Subcutaneous abdominal adipose tissue (tissue), 5 donors: ENCODE measurements around the gene FSTL1.

Experiments used
- H3K27ac ChIP-seq: one replicate; pipeline ENCODE4 v1.7.0; 2013; ENCODE audit warnings: low read depth, mild to moderate bottlenecking, inconsistent platforms, low read length, moderate library complexity
- H3K27me3 ChIP-seq, 5 donors: one replicate each; pipeline ENCODE4 v1.7.0; 2013; ENCODE audit warnings: low read length in 5 of 5, inconsistent platforms in 1 of 5; ENCODE audit not compliant: control insufficient read depth in 5 of 5, insufficient read depth in 4 of 5
- H3K36me3 ChIP-seq, 5 donors: one replicate each; pipeline ENCODE4 v1.7.0; 2013; ENCODE audit warnings: low read length in 5 of 5; ENCODE audit not compliant: control insufficient read depth in 5 of 5, insufficient read depth in 5 of 5
- H3K4me1 ChIP-seq, 5 donors: one replicate each; pipeline ENCODE4 v1.7.0; 2013; ENCODE audit warnings: low read length in 5 of 5, mild to moderate bottlenecking in 3 of 5, moderate library complexity in 1 of 5; ENCODE audit not compliant: control insufficient read depth in 5 of 5, insufficient read depth in 5 of 5
- H3K4me3 ChIP-seq, 5 donors: one replicate each; pipeline ENCODE4 v1.7.0; 2013; ENCODE audit warnings: low read length in 5 of 5, low read depth in 1 of 5
- H3K9ac ChIP-seq, 5 donors: one replicate each; pipeline ENCODE4 v1.7.0; 2013; ENCODE audit warnings: low read length in 5 of 5, mild to moderate bottlenecking in 4 of 5, moderate library complexity in 3 of 5
- H3K9me3 ChIP-seq, 5 donors: one replicate each; pipeline ENCODE4 v1.7.0; 2013; ENCODE audit warnings: low read length in 5 of 5; ENCODE audit not compliant: control insufficient read depth in 5 of 5
- donor health status: healthy.
- donor health status: healthy.
- donor health status: healthy.
- donor health status: healthy.
- donor health status: healthy.

FSTL1 gene

DNA sequence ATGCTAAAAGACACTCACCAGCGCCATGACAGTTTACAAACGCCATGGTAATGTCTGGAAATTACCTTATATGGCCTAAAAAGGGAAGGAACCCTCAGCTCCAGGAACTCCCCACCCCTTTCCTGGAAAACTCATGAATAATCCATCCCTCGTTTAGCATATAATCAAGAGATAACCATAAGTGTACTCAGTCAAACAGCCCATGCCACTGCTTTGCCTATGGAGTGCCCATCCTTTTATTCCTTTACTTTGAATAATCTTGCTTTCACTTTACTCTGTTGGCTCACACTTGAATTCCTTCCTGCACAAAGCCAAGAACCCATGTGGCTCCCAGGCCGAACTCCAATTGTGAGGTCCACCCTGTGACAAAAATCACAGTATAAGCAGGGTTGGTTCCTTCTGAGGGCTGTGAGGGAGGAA lies 19.1 kb upstream of the FSTL1 start:
- H3K4me1 ChIP-seq, result peaks cover 0 to 21% (median 11%) of the 10 kb centered on the region in 5 donors
- no peaks in the 10 kb centered on the region for H3K36me3 ChIP-seq
- H3K4me3 ChIP-seq, result no peak overlapping the region
- H3K9me3 ChIP-seq, result peaks cover 0 to 3% (median 0%) of the 10 kb centered on the region in 5 donors
- H3K27me3 ChIP-seq, result no peaks in the 10 kb centered on the region
- H3K27ac ChIP-seq, result no peak overlapping the region
- H3K9ac ChIP-seq, result no peak overlapping the region

DNA sequence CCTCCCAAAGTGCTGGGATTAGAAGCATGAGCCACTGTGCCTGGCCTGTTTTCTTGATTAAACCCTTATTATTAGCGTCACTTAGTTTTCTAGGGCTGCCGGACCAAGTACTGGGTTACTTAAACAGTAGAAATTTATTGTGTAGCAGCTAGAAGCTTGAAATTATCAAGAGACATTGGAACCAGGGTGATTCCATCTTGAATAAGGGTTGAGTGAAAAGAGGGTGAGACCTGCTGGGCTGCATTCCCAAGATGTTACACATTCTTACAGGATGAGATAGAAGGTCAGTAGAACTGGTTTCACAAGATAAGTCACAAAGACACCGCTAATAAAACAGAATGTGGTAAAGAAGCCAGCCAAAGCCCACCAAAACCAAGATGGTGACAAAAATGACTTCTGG lies 18.6 kb upstream of the FSTL1 start:
- Histone ChIP-seq H3K9me3 (peaks cover 0 to 3% (median 0%) of the 10 kb centered on the region in 5 donors), H3K27me3 (no peaks in the 10 kb centered on the region), H3K27ac (no peak overlapping the region), H3K9ac (no peak overlapping the region), H3K4me3 (no peak overlapping the region), H3K4me1 (peaks cover 0 to 21% (median 11%) of the 10 kb centered on the region in 5 donors), H3K36me3 (no peaks in the 10 kb centered on the region)

DNA sequence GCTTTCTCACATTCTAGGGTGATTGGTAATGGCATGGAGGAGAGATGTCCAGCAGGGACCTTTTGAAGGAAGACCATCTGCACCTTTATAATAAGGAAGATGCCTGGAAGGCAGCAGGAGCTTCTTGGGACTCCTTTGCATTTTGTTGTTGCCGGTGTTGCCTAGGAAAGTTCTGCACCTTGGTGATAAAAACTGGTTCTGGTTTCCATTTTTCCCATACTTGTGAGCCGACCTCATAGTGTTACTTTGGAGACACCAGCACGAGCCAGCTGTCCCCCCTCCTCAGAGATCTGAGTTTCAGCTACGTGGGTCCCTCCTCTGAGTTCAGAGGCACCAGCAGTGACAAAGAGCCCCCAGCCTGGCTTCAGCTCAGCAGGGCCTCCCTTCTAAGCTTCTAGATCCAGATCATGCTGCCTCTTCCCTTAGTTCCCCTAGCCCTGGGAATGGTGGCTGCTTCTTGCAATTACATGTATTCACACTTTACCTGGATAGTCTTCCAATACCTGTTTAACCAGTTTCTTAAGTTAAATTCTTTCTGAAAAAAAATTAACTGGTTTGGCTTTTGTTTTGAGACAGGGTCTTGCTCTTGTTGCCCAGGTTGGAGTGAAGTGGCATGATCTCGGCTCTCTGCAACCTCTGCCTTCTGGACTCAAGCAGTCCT lies 18.0 kb upstream of the FSTL1 start:
- H3K36me3 ChIP-seq, result no peaks in the 10 kb centered on the region
- no peak overlapping the region for H3K27ac ChIP-seq
- H3K9me3 ChIP-seq, result peaks cover 0 to 3% (median 0%) of the 10 kb centered on the region in 5 donors
- no peak overlapping the region for H3K9ac ChIP-seq
- no peaks in the 10 kb centered on the region for H3K27me3 ChIP-seq
- peaks cover 0 to 21% (median 11%) of the 10 kb centered on the region in 5 donors for H3K4me1 ChIP-seq
- no peak overlapping the region for H3K4me3 ChIP-seq

DNA sequence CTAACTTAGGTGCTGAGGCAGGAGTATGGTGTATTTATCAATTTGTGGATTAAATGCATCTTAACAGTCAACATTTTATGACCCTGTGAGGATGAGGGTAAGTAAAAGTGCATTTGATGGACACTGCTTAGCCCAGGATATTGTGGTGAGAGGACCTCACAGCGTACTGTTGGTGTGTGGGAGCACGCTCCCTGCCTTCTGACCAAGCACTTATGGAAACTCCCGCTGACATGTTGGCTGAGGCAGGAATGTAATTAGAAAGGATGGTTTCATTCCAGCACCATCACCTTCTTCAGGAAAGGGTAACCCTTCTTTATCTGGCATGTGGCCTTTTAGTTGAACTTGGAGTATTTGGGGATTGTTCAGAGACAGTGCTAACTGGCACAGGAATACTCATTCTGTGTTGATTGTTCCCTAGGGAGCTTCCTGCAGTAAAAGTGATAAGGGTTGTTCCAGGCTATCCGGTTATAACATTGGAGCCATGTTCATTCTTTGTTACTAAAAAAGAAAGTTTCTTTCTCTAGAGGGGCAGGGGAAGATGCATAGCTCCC lies 11.7 kb upstream of the FSTL1 start:
- Histone ChIP-seq H3K36me3 (no peaks in the 10 kb centered on the region), H3K4me1 (peaks cover 0 to 14% (median 6%) of the 10 kb centered on the region in 5 donors), H3K9ac (no peak overlapping the region), H3K27ac (no peak overlapping the region), H3K4me3 (no peak overlapping the region), H3K9me3 (no peaks in the 10 kb centered on the region), H3K27me3 (no peaks in the 10 kb centered on the region)

DNA sequence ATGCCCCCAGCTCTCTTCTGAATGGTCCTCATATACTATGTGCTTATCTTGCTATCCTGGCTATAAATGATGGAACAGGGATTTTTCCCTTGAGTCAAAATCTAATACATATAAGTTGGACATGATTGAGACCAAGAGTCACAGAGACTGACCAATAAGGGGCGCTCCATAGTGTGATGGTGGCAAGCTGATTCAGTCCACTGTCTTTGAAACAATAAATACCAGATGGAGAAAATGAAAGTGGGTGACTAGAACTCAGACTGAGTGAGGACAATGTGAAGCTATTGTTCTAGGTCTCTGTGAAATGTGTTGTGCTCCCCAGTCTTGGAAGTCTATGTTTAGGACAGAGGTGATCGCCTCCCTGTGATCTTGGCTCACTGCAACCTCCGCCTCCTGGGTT lies 10.6 kb upstream of the FSTL1 start:
- Histone ChIP-seq H3K27ac (no peak overlapping the region), H3K36me3 (no peaks in the 10 kb centered on the region), H3K4me1 (peaks cover 0 to 14% (median 6%) of the 10 kb centered on the region in 5 donors), H3K9me3 (no peaks in the 10 kb centered on the region), H3K27me3 (no peaks in the 10 kb centered on the region), H3K4me3 (no peak overlapping the region), H3K9ac (no peak overlapping the region)

DNA sequence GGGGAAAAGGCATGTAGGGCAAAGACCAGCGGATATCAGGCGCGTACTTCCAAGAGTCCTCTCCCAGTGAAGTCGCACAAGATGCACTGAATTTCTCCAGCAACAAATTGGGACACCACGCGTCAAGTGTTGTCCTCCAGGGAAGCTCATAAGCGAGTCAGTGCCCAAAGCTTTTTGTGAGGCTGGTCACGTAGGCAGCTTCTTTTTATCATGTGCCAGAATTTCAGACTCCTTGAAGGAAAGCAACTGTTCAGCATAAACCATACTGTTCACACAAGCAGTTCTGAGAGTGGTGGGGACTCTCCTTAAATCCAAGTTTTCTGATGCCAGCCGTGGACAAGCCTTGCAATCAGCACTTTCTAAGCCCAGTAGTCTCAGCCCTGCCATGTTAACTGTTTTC lies 10.1 kb upstream of the FSTL1 start:
- Histone ChIP-seq H3K9me3 (no peaks in the 10 kb centered on the region), H3K4me3 (no peak overlapping the region)

DNA sequence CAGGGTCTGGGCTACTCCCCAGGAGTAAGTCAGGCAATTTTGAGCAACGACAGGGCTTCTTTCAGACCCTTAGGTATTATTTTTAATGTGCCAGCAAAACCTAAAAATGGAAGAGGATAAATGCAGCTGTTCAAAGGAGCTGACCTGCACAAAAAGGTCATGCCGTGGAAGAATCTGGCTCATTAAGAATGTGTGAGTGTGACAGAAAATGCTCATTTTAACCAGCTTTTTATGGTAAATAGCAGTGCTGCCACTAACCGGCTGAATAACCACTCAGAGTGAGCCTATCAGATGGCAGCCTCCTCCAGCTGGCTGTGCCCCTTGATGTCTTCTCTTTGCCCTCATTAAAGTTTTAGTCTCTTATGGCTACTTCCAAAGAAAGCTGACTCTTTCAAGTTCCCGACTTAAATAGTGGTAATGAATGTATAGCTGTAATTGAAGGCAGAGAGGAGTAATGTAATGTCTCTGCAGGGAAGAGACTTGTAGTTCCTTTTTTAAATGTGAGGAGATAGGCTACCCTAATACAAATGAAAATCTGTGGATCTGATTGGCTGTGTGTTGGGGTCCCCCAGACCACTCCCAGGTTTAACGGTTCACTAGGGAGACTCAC lies 9.5 kb upstream of the FSTL1 start:
- H3K9ac ChIP-seq, result no peak overlapping the region
- H3K4me3 ChIP-seq, result no peak overlapping the region
- H3K27me3 ChIP-seq, result no peaks in the 10 kb centered on the region
- H3K4me1 ChIP-seq, result peaks cover 0 to 14% (median 6%) of the 10 kb centered on the region in 5 donors
- no peak overlapping the region for H3K27ac ChIP-seq
- H3K36me3 ChIP-seq, result no peaks in the 10 kb centered on the region
- no peaks in the 10 kb centered on the region for H3K9me3 ChIP-seq

More for the DNA sequence above, 10.1 kb upstream of the FSTL1 start:
- no peaks in the 10 kb centered on the region for H3K27me3 ChIP-seq
- H3K27ac ChIP-seq, result no peak overlapping the region
- H3K9ac ChIP-seq, result no peak overlapping the region
- no peaks in the 10 kb centered on the region for H3K36me3 ChIP-seq
- peaks cover 0 to 14% (median 6%) of the 10 kb centered on the region in 5 donors for H3K4me1 ChIP-seq

DNA sequence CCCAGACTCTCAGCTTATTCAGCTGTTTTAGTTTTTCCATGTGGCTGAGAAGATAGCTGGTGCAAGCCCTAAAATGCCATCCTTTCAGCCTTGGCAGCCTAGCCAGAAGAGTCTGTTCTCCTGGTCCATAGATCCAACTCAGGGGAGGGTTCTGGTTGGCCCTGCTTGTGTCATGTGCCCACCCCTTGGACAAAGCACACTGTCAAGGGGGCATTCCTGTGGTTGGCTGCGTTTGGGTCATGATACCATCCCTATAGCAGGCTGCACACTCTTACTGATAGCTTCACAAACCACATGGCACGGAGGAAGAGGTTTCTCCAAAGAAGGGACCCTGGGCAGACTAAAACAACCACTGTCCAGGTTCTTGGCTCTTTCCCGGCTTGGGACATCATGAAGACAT lies 8.4 kb upstream of the FSTL1 start:
- no peaks in the 10 kb centered on the region for H3K36me3 ChIP-seq
- H3K4me1 ChIP-seq, result peaks cover 0 to 14% (median 6%) of the 10 kb centered on the region in 5 donors
- H3K27ac ChIP-seq, result no peak overlapping the region
- H3K27me3 ChIP-seq, result no peaks in the 10 kb centered on the region
- no peak overlapping the region for H3K9ac ChIP-seq
- no peaks in the 10 kb centered on the region for H3K9me3 ChIP-seq
- H3K4me3 ChIP-seq, result no peak overlapping the region

DNA sequence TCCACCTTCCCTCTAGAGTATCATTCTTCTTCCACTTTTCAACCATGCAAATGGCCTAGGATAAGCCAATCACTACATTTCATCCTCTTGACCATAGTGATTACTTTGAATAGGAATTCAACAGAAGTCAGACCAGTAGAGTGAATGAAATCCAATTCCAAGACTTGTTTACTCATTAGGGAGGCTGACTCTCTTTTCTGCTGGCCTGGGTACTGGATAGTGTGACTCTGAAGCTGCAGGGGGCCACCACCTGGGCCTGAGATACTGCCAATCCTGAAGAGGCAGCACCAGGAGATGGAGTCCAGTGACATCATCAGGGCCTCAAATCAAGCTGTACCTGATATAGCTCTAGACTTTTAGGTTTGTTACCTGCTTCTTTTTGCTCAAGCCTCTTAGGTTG lies 7.0 kb upstream of the FSTL1 start:
- H3K36me3 ChIP-seq, result no peaks in the 10 kb centered on the region
- H3K27me3 ChIP-seq, result no peaks in the 10 kb centered on the region
- no peak overlapping the region for H3K9ac ChIP-seq
- no peaks in the 10 kb centered on the region for H3K9me3 ChIP-seq
- no peak overlapping the region for H3K4me3 ChIP-seq
- peaks cover 0 to 13% (median 5%) of the 10 kb centered on the region in 5 donors for H3K4me1 ChIP-seq
- no peak overlapping the region for H3K27ac ChIP-seq

DNA sequence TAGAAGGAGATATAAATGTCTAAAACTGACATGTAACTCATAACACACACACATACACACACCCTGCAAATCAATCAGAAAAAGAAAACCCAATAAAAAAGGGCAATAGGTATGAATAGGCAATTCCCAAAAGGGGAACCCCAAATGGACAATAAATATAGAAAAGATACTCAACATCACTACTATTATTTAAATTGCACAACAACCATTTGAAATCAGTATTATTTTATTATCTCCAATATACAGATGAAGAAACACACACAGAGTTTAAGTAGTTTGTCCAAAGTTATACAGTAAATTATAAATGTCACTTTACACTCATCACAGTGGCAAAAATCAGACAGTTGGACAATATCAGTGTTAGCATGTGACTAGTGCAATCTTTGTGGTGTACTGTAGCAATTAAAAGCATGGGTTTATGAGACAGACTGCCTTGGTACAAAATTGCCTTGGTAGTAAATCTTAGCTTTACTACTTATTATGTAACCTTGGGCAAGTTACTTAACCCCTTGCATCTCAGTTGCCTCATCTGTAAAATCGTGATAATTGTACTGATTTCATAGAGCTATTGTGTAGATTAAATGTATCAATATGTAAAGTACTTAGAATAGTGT lies 3.4 kb upstream of the FSTL1 start:
- Histone ChIP-seq H3K36me3 (no peaks in the 10 kb centered on the region), H3K27me3 (no peaks in the 10 kb centered on the region), H3K27ac (no peak overlapping the region), H3K9ac (no peak overlapping the region), H3K4me3 (no peak overlapping the region), H3K9me3 (no peaks in the 10 kb centered on the region), H3K4me1 (peaks cover 2 to 15% (median 12%) of the 10 kb centered on the region in 5 donors)
